HL-60 (cell line): ENCODE measurements around the gene FCAMR.

Source experiments
- CTCF ChIP-seq: IDR thresholded peaks from one replicate; pipeline ENCODE4 v1.5.1; 2011; ENCODE audit warnings: low read length, control low read depth, inconsistent platforms; ENCODE audit not compliant: insufficient read depth
- POLR2AphosphoS5 ChIP-seq: IDR thresholded peaks from 2 replicates; pipeline ENCODE4 v1.6.1; 2012; ENCODE audit warnings: low read depth

GRCh38 chr1:206932177-206932576, 38.1 kb downstream of the FCAMR start:
- TF ChIP-seq CTCF (no peak), POLR2AphosphoS5 (no peak)
